CD8-positive, alpha-beta memory T cell (primary cell): ENCODE data around the gene WSB2. TPM values are rescaled to one million over a fixed set of nuclear protein-coding genes. Genes with fewer than 3 reads are reported as not detected.
"Not testable (repeated sequence)": the region's sequence is repeated elsewhere in the genome, so short reads cannot be mapped to it uniquely, and the experiment has no call there.

Source experiments
- CTCF ChIA-PET: fragments of 350-600 bp; sonication (Branson Sonifier 250); formaldehyde crosslinking; loops from one replicate; lab custom pipeline; 2021; ENCODE audit warnings: antibody characterized with exemption; lab: Charles Lee
- POLR2A ChIA-PET: fragments of 350-600 bp; sonication (Branson Sonifier 250); formaldehyde crosslinking; loops from one replicate; lab custom pipeline; 2021; ENCODE audit warnings: antibody characterized with exemption; lab: Charles Lee
- DNase-seq, 5 donors: peaks; one replicate each; pipeline versions ENCODE4 v3.0.0 to v3.0.0-alpha.2; 2020 to 2022; ENCODE audit warnings: mixed read lengths in 1 of 5
- H3K27ac ChIP-seq: one replicate; pipeline ENCODE4 v1.7.0; 2013; ENCODE audit warnings: low read depth, mild to moderate bottlenecking, low read length, moderate library complexity
- H3K27me3 ChIP-seq: 2 replicates; pipeline ENCODE4 v1.7.0; 2013; ENCODE audit warnings: low read length, mild to moderate bottlenecking; ENCODE audit not compliant: insufficient read depth, poor library complexity, severe bottlenecking
- H3K36me3 ChIP-seq: 2 replicates; pipeline ENCODE4 v1.7.0; 2013; ENCODE audit warnings: mild to moderate bottlenecking, low read length, moderate library complexity; ENCODE audit not compliant: insufficient read depth
- H3K4me1 ChIP-seq: 2 replicates; pipeline ENCODE4 v1.7.0; 2013; ENCODE audit warnings: mild to moderate bottlenecking, low read length, moderate library complexity; ENCODE audit not compliant: insufficient read depth
- H3K4me3 ChIP-seq: 2 replicates; pipeline ENCODE4 v1.7.0; 2013; ENCODE audit warnings: mild to moderate bottlenecking, low read length
- H3K9me3 ChIP-seq: 2 replicates; pipeline ENCODE4 v1.7.0; 2013; ENCODE audit warnings: mild to moderate bottlenecking, low read length
- H3K27ac Mint-ChIP-seq, 8 donors: one replicate each; pipeline ENCODE4 v1.8.0; 2020 to 2021; ENCODE audit warnings: mixed read lengths in 8 of 8, mild to moderate bottlenecking in 6 of 8, inconsistent platforms in 3 of 8, moderate library complexity in 3 of 8
- H3K27me3 Mint-ChIP-seq, 2 donors: one replicate each; pipeline ENCODE4 v1.8.0; 2020 to 2021; ENCODE audit warnings: mixed read lengths in 2 of 2, mild to moderate bottlenecking in 1 of 2, moderate library complexity in 1 of 2
- H3K36me3 Mint-ChIP-seq, 3 donors: one replicate each; pipeline ENCODE4 v1.8.0; 2020 to 2021; ENCODE audit warnings: mixed read lengths in 3 of 3, inconsistent platforms in 1 of 3, mild to moderate bottlenecking in 1 of 3
- H3K4me1 Mint-ChIP-seq, 3 donors: one replicate each; pipeline ENCODE4 v1.8.0; 2020 to 2021; ENCODE audit warnings: mixed read lengths in 3 of 3, inconsistent platforms in 1 of 3, mild to moderate bottlenecking in 1 of 3
- H3K4me3 Mint-ChIP-seq, 7 donors: one replicate each; pipeline ENCODE4 v1.8.0; 2020 to 2021; ENCODE audit warnings: mixed read lengths in 7 of 7, mild to moderate bottlenecking in 6 of 7, moderate library complexity in 4 of 7, inconsistent platforms in 2 of 7
- H3K9me3 Mint-ChIP-seq, 5 donors: one replicate each; pipeline ENCODE4 v1.8.0; 2020 to 2022; ENCODE audit warnings: mixed read lengths in 5 of 5, mild to moderate bottlenecking in 3 of 5, moderate library complexity in 2 of 5, inconsistent platforms in 1 of 5
- polyA plus RNA-seq: library from polyadenylated mRNA; unstranded; fragments of 300-500 nt; fragmentation: Illumina TruSeq; gene quantifications from one replicate; pipeline ENCODE4 v1.2.3, GENCODE V29; 2021
- total RNA-seq, 2 experiments: library from RNA; stranded (reverse); gene quantifications; one replicate each; pipeline ENCODE4 v1.2.3, GENCODE V29; 2021

Gene WSB2
- total and polyA plus RNA-seq, 3 experiments from 2014 or later, result 24.8 to 84.4 (median 74.2) TPM

DNA sequence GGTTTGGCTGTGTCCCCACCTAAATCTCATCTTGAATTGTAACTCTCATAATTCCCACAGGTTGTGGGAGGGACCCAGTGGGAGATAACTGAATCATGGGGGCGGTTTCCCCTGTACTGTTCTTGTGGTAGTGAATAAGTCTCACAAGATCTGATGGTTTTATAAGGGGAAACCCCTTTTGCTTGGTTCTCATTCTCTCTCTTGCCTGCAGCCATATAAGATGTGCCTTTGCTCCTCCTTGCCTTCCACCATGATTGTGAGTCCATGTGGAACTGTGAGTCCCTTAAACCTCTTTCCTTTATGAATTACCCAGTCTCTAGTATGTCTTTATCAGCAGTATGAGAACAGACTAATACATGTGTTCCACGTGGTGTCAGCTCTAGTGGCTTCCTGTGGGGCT is 61.2 kb downstream of the WSB2 start:
- not testable (repeated sequence) for H3K36me3 Mint-ChIP-seq

DNA sequence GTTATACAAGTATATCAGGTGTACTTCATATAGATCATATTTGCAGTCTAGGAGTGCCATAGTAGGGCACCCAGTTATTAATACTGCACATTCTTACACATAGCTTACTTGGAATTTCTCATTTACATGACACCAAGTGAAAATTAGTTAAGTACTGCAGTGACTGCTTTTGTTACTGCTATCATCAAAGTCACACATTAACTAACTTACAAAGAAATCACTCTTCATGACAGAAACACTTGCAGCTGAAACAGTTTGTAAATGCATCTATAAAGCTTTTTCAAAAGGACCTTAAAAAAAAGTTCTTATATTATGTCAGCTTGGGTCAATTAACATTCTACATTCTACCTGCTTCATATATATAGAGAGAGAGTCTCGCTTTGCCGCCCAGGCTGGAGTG is 62.3 kb downstream of the WSB2 start:
- no peak overlapping the region for H3K27ac ChIP-seq
- ChIA-PET POLR2A (no interaction called here), CTCF (no interaction called here)
- no peak for DNase-seq
- H3K9me3 Mint-ChIP-seq, result peaks cover 0 to 4% (median 0%) of the 10 kb centered on the region in 5 donors
- peaks cover 4 to 8% of the 10 kb centered on the region in 2 donors for H3K27me3 Mint-ChIP-seq
- H3K4me1 Mint-ChIP-seq, result no peaks in the 10 kb centered on the region
- H3K36me3 Mint-ChIP-seq, result no peaks in the 10 kb centered on the region
- no peak overlapping the region for H3K27ac Mint-ChIP-seq
- no peaks in the 10 kb centered on the region for H3K27me3 ChIP-seq
- no peaks in the 10 kb centered on the region for H3K9me3 ChIP-seq
- no peak overlapping the region for H3K4me3 Mint-ChIP-seq
- H3K4me3 ChIP-seq, result no peak overlapping the region
- no peaks in the 10 kb centered on the region for H3K4me1 ChIP-seq
- H3K36me3 ChIP-seq, result no peaks in the 10 kb centered on the region

More for the DNA sequence above, 61.2 kb downstream of the WSB2 start:
- H3K4me3 ChIP-seq, H3K9me3 ChIP-seq, H3K4me3 Mint-ChIP-seq, CTCF ChIA-PET, H3K27ac Mint-ChIP-seq, H3K27me3 Mint-ChIP-seq, H3K27ac ChIP-seq, POLR2A ChIA-PET, H3K27me3 ChIP-seq, H3K9me3 Mint-ChIP-seq, H3K4me1 ChIP-seq, H3K4me1 Mint-ChIP-seq, H3K36me3 ChIP-seq, DNase-seq: not testable (repeated sequence)

DNA sequence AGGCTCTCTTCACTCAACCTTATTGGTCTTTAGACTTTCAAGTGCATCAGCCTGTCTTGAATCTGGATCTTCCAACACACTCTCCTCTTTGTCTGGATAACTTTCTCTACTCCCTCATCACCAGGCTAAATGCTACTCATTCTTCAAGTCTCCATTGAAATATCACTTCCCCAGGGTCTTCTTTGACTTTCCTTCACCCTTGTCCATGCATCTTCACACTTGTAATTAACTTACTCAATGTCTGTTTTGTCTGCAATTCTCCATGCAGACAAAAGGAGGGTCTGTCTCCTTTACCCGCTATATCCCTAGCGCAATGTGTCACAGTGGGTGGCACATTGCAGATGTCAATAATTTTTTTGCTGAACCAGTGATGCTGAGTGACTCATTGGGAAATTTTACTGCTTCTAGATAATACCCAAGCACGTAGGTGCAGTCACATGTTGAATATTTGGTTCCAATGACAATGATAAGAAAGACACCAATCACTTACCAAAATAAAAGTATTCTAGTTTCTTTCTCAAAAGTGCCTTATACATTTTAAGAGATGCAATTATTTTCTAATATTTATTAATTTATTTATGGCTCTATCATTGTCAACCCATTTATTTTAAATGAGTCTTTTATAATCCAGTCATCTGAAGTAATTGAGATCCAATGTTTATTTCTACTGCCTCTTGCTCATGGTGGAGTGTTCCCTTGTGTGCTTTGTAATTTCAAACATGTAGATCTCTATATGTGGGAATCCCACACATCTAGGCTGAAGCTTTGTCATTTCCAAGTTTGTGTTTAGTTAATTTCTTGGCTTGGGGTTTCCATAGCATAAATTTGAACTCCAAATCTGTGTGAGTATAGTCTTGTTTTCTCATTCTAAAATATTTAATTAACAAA is 66.2 kb downstream of the WSB2 start:
- Mint-ChIP-seq H3K36me3 (no peaks in the 10 kb centered on the region), H3K27ac (no peak overlapping the region), H3K9me3 (peaks cover 0 to 4% (median 2%) of the 10 kb centered on the region in 5 donors), H3K4me1 (no peaks in the 10 kb centered on the region), H3K27me3 (peaks cover 12 to 13% of the 10 kb centered on the region in 2 donors), H3K4me3 (no peak overlapping the region)
- CTCF ChIA-PET, result no interaction called here
- H3K27ac ChIP-seq, result no peak overlapping the region
- H3K9me3 ChIP-seq, result no peaks in the 10 kb centered on the region
- no peak overlapping the region for H3K4me3 ChIP-seq
- DNase-seq, result no peak
- POLR2A ChIA-PET, result no interaction called here
- H3K27me3 ChIP-seq, result no peaks in the 10 kb centered on the region
- H3K4me1 ChIP-seq, result no peaks in the 10 kb centered on the region
- no peaks in the 10 kb centered on the region for H3K36me3 ChIP-seq

DNA sequence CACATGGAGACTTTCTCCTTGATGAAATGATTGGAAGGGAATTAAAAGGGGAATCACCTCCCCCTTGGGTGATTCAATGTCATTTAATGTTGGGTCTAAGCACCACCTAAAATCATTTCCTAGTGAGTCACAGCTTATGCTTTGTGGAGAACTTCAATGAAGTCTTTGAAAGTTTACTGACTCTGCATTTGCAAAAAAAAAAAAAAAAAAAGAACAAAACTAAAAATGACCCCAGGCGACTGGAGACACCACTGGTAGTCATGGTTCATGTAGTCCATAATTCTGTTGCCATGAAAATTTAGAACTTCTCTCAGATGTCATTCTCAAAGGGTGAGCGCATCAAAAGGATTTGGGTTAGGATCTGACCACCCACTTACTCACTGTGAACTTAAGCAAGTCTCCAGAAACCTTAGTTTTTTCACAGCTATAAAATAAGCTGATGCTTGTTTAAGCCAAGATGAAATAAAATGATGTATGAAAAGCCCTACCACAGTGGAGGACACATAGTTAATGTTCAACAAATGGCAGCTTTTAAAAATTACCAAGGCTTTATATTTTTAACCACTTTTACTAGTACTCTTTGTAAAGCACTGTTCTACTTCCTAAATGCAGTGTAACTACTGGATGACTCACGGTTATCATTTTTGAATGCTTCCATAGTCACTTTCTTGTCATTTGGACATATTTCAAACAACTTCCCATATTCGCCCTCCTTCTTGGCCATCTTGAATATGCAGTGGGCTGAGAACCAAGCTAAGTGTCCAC is 74.1 kb downstream of the WSB2 start:
- Histone ChIP-seq H3K27me3 (no peaks in the 10 kb centered on the region), H3K9me3 (no peaks in the 10 kb centered on the region), H3K27ac (no peak overlapping the region), H3K36me3 (no peaks in the 10 kb centered on the region), H3K4me3 (no peak overlapping the region), H3K4me1 (no peaks in the 10 kb centered on the region)
- ChIA-PET CTCF (no interaction called here), POLR2A (no interaction called here)
- H3K4me3 Mint-ChIP-seq, result no peak overlapping the region
- H3K27ac Mint-ChIP-seq, result no peak overlapping the region
- H3K9me3 Mint-ChIP-seq, result peaks cover 0 to 5% (median 3%) of the 10 kb centered on the region in 5 donors
- peaks cover 9 to 28% of the 10 kb centered on the region in 2 donors for H3K27me3 Mint-ChIP-seq
- peaks cover 0 to 3% (median 0%) of the 10 kb centered on the region in 3 donors for H3K36me3 Mint-ChIP-seq
- H3K4me1 Mint-ChIP-seq, result no peaks in the 10 kb centered on the region
- DNase-seq, result no peak

DNA sequence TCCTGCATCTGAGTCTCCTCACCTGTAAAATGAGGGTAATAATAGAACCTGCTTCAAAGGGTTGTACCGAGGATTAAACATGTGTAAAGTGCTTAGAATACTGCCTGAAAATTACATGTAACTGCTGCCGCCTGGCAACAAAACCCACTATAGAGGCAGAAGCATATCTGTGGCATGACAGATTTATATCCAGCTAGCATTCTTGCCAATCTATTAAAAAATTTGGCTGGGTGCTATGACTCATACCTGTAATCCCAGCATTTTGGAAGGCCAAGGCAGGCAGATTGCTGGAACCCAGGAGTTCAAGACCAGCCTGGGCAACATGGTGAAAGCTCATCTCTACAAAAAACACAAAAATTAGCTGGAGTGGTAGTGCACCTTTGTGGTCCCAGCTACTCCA is 75.8 kb downstream of the WSB2 start:
- ChIA-PET POLR2A (no interaction called here), CTCF (no interaction called here)
- no peak overlapping the region for H3K4me3 ChIP-seq

More for the DNA sequence above, 75.8 kb downstream of the WSB2 start:
- H3K4me3 Mint-ChIP-seq, result no peak overlapping the region
- no peaks in the 10 kb centered on the region for H3K4me1 ChIP-seq
- peaks cover 0 to 5% (median 3%) of the 10 kb centered on the region in 5 donors for H3K9me3 Mint-ChIP-seq
- DNase-seq, result no peak
- no peak overlapping the region for H3K27ac Mint-ChIP-seq
- no peaks in the 10 kb centered on the region for H3K36me3 ChIP-seq
- no peaks in the 10 kb centered on the region for H3K4me1 Mint-ChIP-seq
- H3K27me3 Mint-ChIP-seq, result peaks cover 2 to 31% of the 10 kb centered on the region in 2 donors
- H3K27ac ChIP-seq, result no peak overlapping the region
- H3K9me3 ChIP-seq, result no peaks in the 10 kb centered on the region
- peaks cover 0 to 3% (median 0%) of the 10 kb centered on the region in 3 donors for H3K36me3 Mint-ChIP-seq
- H3K27me3 ChIP-seq, result no peaks in the 10 kb centered on the region

Other genes starting within 250 kb of the WSB2 start
- gene KSR2, start 92.2 kb downstream of the WSB2 start, total RNA-seq, result under 1 TPM; 0.07 to 0.11 TPM
- not detected for gene KSR2, start 92.2 kb downstream of the WSB2 start, polyA plus RNA-seq
- gene RFC5, start 44.5 kb downstream of the WSB2 start, total RNA-seq, result 10 to 100 TPM; 66.1 to 67.4 TPM
- gene RFC5, start 44.5 kb downstream of the WSB2 start, polyA plus RNA-seq, result 14.0 TPM
- gene VSIG10, start 42.8 kb upstream of the WSB2 start, total RNA-seq, result 1 to 10 TPM; 7.9 to 9.0 TPM
- gene VSIG10, start 42.8 kb upstream of the WSB2 start, polyA plus RNA-seq, result 1.7 TPM
- 100 to 1,000 TPM; 140 to 142 TPM for gene PEBP1, start 74.9 kb upstream of the WSB2 start, total RNA-seq
- 317 TPM for gene PEBP1, start 74.9 kb upstream of the WSB2 start, polyA plus RNA-seq